Neuronal stem cell (in vitro differentiated cells): ENCODE measurements around the gene GPN2.
A peak's percentile ranks its signal among the peaks of the same experiment; 100 is the strongest.

Experiments used
- DNase-seq: peaks from one replicate; pipeline ENCODE4 v3.0.0-alpha.2; 2013; ENCODE audit warnings: low spot score
- H2AFZ ChIP-seq: one replicate; pipeline ENCODE4 v1.6.1; 2013; ENCODE audit warnings: mild to moderate bottlenecking, low read length, inconsistent platforms
- H2AK5ac ChIP-seq: 2 replicates; pipeline ENCODE4 v1.6.1; 2013; ENCODE audit warnings: low read depth, mild to moderate bottlenecking, inconsistent platforms, low read length, moderate library complexity, mixed read lengths
- H2BK120ac ChIP-seq: 2 replicates; pipeline ENCODE4 v1.6.1; 2013; ENCODE audit warnings: low read depth, mild to moderate bottlenecking, inconsistent platforms, low read length, moderate library complexity, mixed read lengths
- H2BK12ac ChIP-seq: one replicate; pipeline ENCODE4 v1.6.1; 2013; ENCODE audit warnings: low read length, inconsistent platforms
- H2BK15ac ChIP-seq: 2 replicates; pipeline ENCODE4 v1.6.1; 2013; ENCODE audit warnings: mild to moderate bottlenecking, low read length, inconsistent platforms, mixed read lengths
- H2BK5ac ChIP-seq: one replicate; pipeline ENCODE4 v1.6.1; 2013; ENCODE audit warnings: inconsistent platforms, mild to moderate bottlenecking, low read length, moderate library complexity
- H3K14ac ChIP-seq: one replicate; pipeline ENCODE4 v1.6.1; 2013; ENCODE audit warnings: low read length, inconsistent platforms
- H3K18ac ChIP-seq: 2 replicates; pipeline ENCODE4 v1.6.1; 2013; ENCODE audit warnings: low read length, inconsistent platforms
- H3K23ac ChIP-seq: 2 replicates; pipeline ENCODE4 v1.6.1; 2013; ENCODE audit warnings: low read depth, mild to moderate bottlenecking, mixed read lengths, low read length, inconsistent platforms; ENCODE audit not compliant: poor library complexity
- H3K27ac ChIP-seq: replicated peaks from 3 replicates; pipeline ENCODE4 v1.5.1; 2013; ENCODE audit warnings: low read length, inconsistent platforms
- H3K27me3 ChIP-seq, 3 experiments: 2 replicates each; pipeline ENCODE4 v1.6.1; 2013; ENCODE audit warnings: low read length in 3 of 3, mild to moderate bottlenecking in 2 of 3, inconsistent platforms in 1 of 3, low read depth in 1 of 3, mixed read lengths in 1 of 3, moderate library complexity in 1 of 3; ENCODE audit not compliant: control insufficient read depth in 3 of 3, insufficient read depth in 3 of 3
- H3K36me3 ChIP-seq, 2 donors: replicated peaks in 1 of 2; 2 replicates each; pipeline ENCODE4 v1.6.1; 2013; ENCODE audit warnings: low read length in 2 of 2; ENCODE audit not compliant: control insufficient read depth in 2 of 2, insufficient read depth in 2 of 2
- H3K4ac ChIP-seq: 2 replicates; pipeline ENCODE4 v1.6.1; 2013; ENCODE audit warnings: inconsistent platforms, mild to moderate bottlenecking, low read length, moderate library complexity
- H3K4me1 ChIP-seq, 2 donors: 1 replicate in 1 of 2; 2 replicates in 1 of 2; pipeline ENCODE4 v1.6.1; 2013; ENCODE audit warnings: low read length in 2 of 2, low read depth in 1 of 2; ENCODE audit not compliant: control insufficient read depth in 2 of 2, insufficient read depth in 1 of 2
- H3K4me2 ChIP-seq: one replicate; pipeline ENCODE4 v1.6.1; 2013; ENCODE audit warnings: mild to moderate bottlenecking, low read length, inconsistent platforms; ENCODE audit not compliant: insufficient read depth, poor library complexity, severe bottlenecking
- H3K4me3 ChIP-seq, 2 donors: 2 replicates each; pipeline ENCODE4 v1.5.1; 2013; ENCODE audit warnings: low read length in 2 of 2, mild to moderate bottlenecking in 2 of 2, inconsistent platforms in 1 of 2, moderate library complexity in 1 of 2
- H3K79me1 ChIP-seq: one replicate; pipeline ENCODE4 v1.6.1; 2013; ENCODE audit warnings: low read depth, mild to moderate bottlenecking, inconsistent platforms, low read length, moderate library complexity
- H3K9ac ChIP-seq: one replicate; pipeline ENCODE4 v1.6.1; 2013; ENCODE audit warnings: mild to moderate bottlenecking, low read depth, low read length, inconsistent platforms; ENCODE audit not compliant: poor library complexity
- H3K9me3 ChIP-seq, 2 donors: replicated peaks in 1 of 2; 2 replicates each; pipeline versions ENCODE3 to v1.6.1; 2013; ENCODE audit warnings: low read length in 2 of 2, mild to moderate bottlenecking in 2 of 2, inconsistent platforms in 1 of 2, low read depth in 1 of 2, mixed read lengths in 1 of 2, moderate library complexity in 1 of 2; ENCODE audit not compliant: control insufficient read depth in 2 of 2, insufficient read depth in 1 of 2
- H4K8ac ChIP-seq: one replicate; pipeline ENCODE4 v1.6.1; 2013; ENCODE audit warnings: low read depth, mild to moderate bottlenecking, inconsistent platforms, low read length, moderate library complexity
- H4K91ac ChIP-seq: one replicate; pipeline ENCODE4 v1.6.1; 2013; ENCODE audit warnings: low read length, low read depth, mild to moderate bottlenecking, inconsistent platforms; ENCODE audit not compliant: poor library complexity
- WGBS, 2 donors: extraction: QIAGEN DNeasy Blood & Tissue Kit; methylation state at CpG; one replicate each; pipeline ENCODE4 v1.1.7; 2013; ENCODE audit warnings: missing lambda C conversion rate in 2 of 2, mixed read lengths in 1 of 2; ENCODE audit not compliant: insufficient read length in 2 of 2, insufficient replicate concordance in 1 of 2; ENCODE audit errors: extremely low coverage in 2 of 2; 5-methylcytosine and 5-hydroxymethylcytosine counted together

GPN2 gene

GRCh38 chr1:26858891-26859640 is 31.0 kb downstream of the GPN2 start:
- Histone ChIP-seq H4K91ac (no peak overlapping the region), H3K9ac (no peak overlapping the region), H2AFZ (no peak overlapping the region), H3K4me3 (no peak overlapping the region), H3K27ac (no peak overlapping the region), H3K4me1 (peaks cover 2 to 17% of the 10 kb centered on the region in 2 donors), H3K23ac (no peak overlapping the region), H2BK5ac (no peak overlapping the region), H2BK120ac (no peak overlapping the region), H2BK12ac (no peak overlapping the region), H3K4ac (no peak overlapping the region), H3K4me2 (no peak overlapping the region), H3K18ac (peak overlapping the region; percentile 41), H4K8ac (peak overlapping the region; percentile 20), H3K79me1 (no peaks in the 10 kb centered on the region), H2AK5ac (no peak overlapping the region), H3K9me3 (no peaks in the 10 kb centered on the region), H3K36me3 (peaks cover 2 to 23% of the 10 kb centered on the region in 2 donors), H3K27me3 (no peaks in the 10 kb centered on the region), H3K14ac (peak overlapping the region; percentile 57), H2BK15ac (peak overlapping the region; percentile 10)
- DNase-seq, result no peak
- WGBS, 2 donors, result no CpG with 5 or more reads among the region's 7 CpGs

GRCh38 chr1:26858160-26858559 is 31.9 kb downstream of the GPN2 start:
- no peak overlapping the region for H3K27ac ChIP-seq
- DNase-seq, result no peak
- WGBS, 2 donors, result no CpG with 5 or more reads among the region's 4 CpGs

GRCh38 chr1:26857473-26858060 is 32.5 kb downstream of the GPN2 start:
- WGBS, 2 donors, result no CpG with 5 or more reads among the region's 8 CpGs

More at GRCh38 chr1:26858160-26858559, 31.9 kb downstream of the GPN2 start:
- Histone ChIP-seq H2AFZ (no peak overlapping the region), H2AK5ac (no peak overlapping the region), H2BK15ac (no peak overlapping the region), H2BK5ac (no peak overlapping the region), H4K91ac (no peak overlapping the region), H3K4me3 (no peak overlapping the region), H3K9ac (no peak overlapping the region), H3K18ac (no peak overlapping the region), H3K23ac (no peak overlapping the region), H3K27me3 (no peaks in the 10 kb centered on the region), H2BK12ac (no peak overlapping the region), H3K79me1 (no peaks in the 10 kb centered on the region), H3K4ac (no peak overlapping the region), H3K4me1 (peaks cover 0 to 12% of the 10 kb centered on the region in 2 donors), H3K9me3 (no peaks in the 10 kb centered on the region), H3K36me3 (peaks cover 7 to 32% of the 10 kb centered on the region in 2 donors), H3K4me2 (no peak overlapping the region), H3K14ac (no peak overlapping the region), H2BK120ac (no peak overlapping the region), H4K8ac (no peak overlapping the region)

More at GRCh38 chr1:26857473-26858060, 32.5 kb downstream of the GPN2 start:
- Histone ChIP-seq H3K9ac (no peak overlapping the region), H3K23ac (peak overlapping the region; percentile 1), H3K79me1 (no peaks in the 10 kb centered on the region), H4K8ac (no peak overlapping the region), H4K91ac (no peak overlapping the region), H2BK5ac (no peak overlapping the region), H3K18ac (no peak overlapping the region), H2AFZ (no peak overlapping the region), H3K27ac (no peak overlapping the region), H2BK120ac (no peak overlapping the region), H3K9me3 (no peaks in the 10 kb centered on the region), H3K4ac (no peak overlapping the region), H2AK5ac (peak overlapping the region; percentile 57), H2BK15ac (no peak overlapping the region), H3K4me1 (peaks cover 0 to 11% of the 10 kb centered on the region in 2 donors), H3K4me3 (no peak overlapping the region), H3K14ac (no peak overlapping the region), H3K27me3 (no peaks in the 10 kb centered on the region), H3K4me2 (no peak overlapping the region), H3K36me3 (peaks cover 10 to 38% of the 10 kb centered on the region in 2 donors), H2BK12ac (no peak overlapping the region)
- DNase-seq, result no peak
